A549 (cell line): ENCODE measurements around the gene PSMB10. TPM values are rescaled to one million over a fixed set of nuclear protein-coding genes. Genes with fewer than 3 reads are reported as not detected.
A peak's percentile ranks its signal among the peaks of the same experiment; 100 is the strongest.

Source experiments
- ATAC-seq, 2 experiments: fragments of 200-7000 bp in 1 of 2; fragments of >200 bp in 1 of 2; cut with Nextera tagmentation in 1 of 2; cut with Tn5 transposase in 1 of 2; 3 replicates each; pipeline versions ENCODE4 v1.8.0 to v1.9.1; 2018 to 2020; ENCODE audit warnings: mild to moderate bottlenecking in 1 of 2, moderate library complexity in 1 of 2
- CTCF ChIA-PET: fragments of 300-600 bp; sonication (Branson Sonifier 250); formaldehyde crosslinking; extraction: SDS; loops from one replicate; lab custom pipeline; 2021; ENCODE audit warnings: antibody characterized with exemption, inconsistent platforms; lab: Yijun Ruan, JAX
- POLR2A ChIA-PET: fragments of 350-600 bp; formaldehyde crosslinking; extraction: SDS; loops from one replicate; lab custom pipeline; 2021; ENCODE audit warnings: antibody characterized with exemption, inconsistent platforms; lab: Yijun Ruan, JAX
- DNase-seq, 2 experiments: peaks; one replicate each; pipeline versions ENCODE4 v3.0.0 to v3.0.0-alpha.2; 2011 to 2016; ENCODE audit warnings: low read depth in 1 of 2, low spot score in 1 of 2
- FAIRE-seq: peaks from 2 replicates; lab custom pipeline; 2011; peaks lifted over from hg19 to GRCh38; lab: Jason Lieb, UNC
- H3K27ac ChIP-seq, 2 experiments: fragments of >200 bp; sonication (Bioruptor Twin); formaldehyde crosslinking; 3 replicates each; pipeline ENCODE4 v1.5.1; 2016 to 2017
- H3K4me1 ChIP-seq: fragments of >200 bp; sonication (Bioruptor Twin); formaldehyde crosslinking; 3 replicates; pipeline ENCODE4 v1.6.1; 2016
- H3K4me2 ChIP-seq: fragments of >200 bp; sonication (Bioruptor Twin); formaldehyde crosslinking; 3 replicates; pipeline ENCODE4 v1.6.1; 2016
- H3K4me3 ChIP-seq: fragments of >200 bp; sonication (Bioruptor Twin); formaldehyde crosslinking; 3 replicates; pipeline ENCODE4 v1.5.1; 2016
- H3K9me3 ChIP-seq: fragments of >200 bp; sonication (Bioruptor Twin); formaldehyde crosslinking; 3 replicates; pipeline ENCODE4 v1.6.1; 2016
- BHLHE40 ChIP-seq: IDR thresholded peaks from 2 replicates; pipeline ENCODE4 v1.6.1; 2012; ENCODE audit warnings: low read depth, low read length, inconsistent platforms
- CBX2 ChIP-seq: fragments of 200-600 bp; sonication (generic); IDR thresholded peaks from 2 replicates; pipeline ENCODE4 v1.6.1; 2016; ENCODE audit warnings: low read depth, mild to moderate bottlenecking, borderline replicate concordance
- CEBPB ChIP-seq, 2 experiments: fragments of >200 bp in 1 of 2; sonication (Bioruptor Twin) in 1 of 2; formaldehyde crosslinking in 1 of 2; IDR thresholded peaks; 2 replicates each; pipeline ENCODE4 v1.6.1; 2012 to 2016
- FOSB ChIP-seq: fragments of 250-450 bp; sonication (Bioruptor Pico); IDR thresholded peaks from 2 replicates; pipeline ENCODE4 v1.5.0; 2020; ENCODE audit warnings: mild to moderate bottlenecking, moderate library complexity
- HOXB13 ChIP-seq: fragments of 250-450 bp; sonication (Bioruptor Pico); IDR thresholded peaks from 2 replicates; pipeline ENCODE4 v1.5.0; 2020; ENCODE audit warnings: low read depth, mild to moderate bottlenecking, moderate library complexity
- JUN ChIP-seq, 2 experiments: fragments of >200 bp; sonication (Bioruptor Twin); formaldehyde crosslinking; IDR thresholded peaks; 2 replicates in 1 of 2; 3 replicates in 1 of 2; pipeline ENCODE4 v1.6.1; 2016 to 2017
- KDM5A ChIP-seq: fragments of 200-600 bp; sonication (generic); IDR thresholded peaks from 2 replicates; pipeline ENCODE4 v1.6.1; 2016; ENCODE audit warnings: antibody characterized with exemption, mild to moderate bottlenecking
- MAFK ChIP-seq: fragments of 450-650 bp; IDR thresholded peaks from 2 replicates; pipeline ENCODE4 v1.6.1; 2014; ENCODE audit not compliant: partially characterized antibody
- MAZ ChIP-seq: fragments of 150-350 bp; IDR thresholded peaks from 2 replicates; pipeline ENCODE4 v1.6.1; 2014; ENCODE audit warnings: antibody characterized with exemption, low read depth, low read length, borderline replicate concordance
- MYC ChIP-seq: IDR thresholded peaks from 2 replicates; pipeline ENCODE4 v1.6.1; 2012; ENCODE audit warnings: mild to moderate bottlenecking, inconsistent platforms, low read length, improper control_type of control experiment, borderline replicate concordance
- NPAS2 ChIP-seq: fragments of 250-450 bp; sonication (Bioruptor Pico); IDR thresholded peaks from 2 replicates; pipeline ENCODE4 v1.8.0; 2022; ENCODE audit warnings: mild to moderate bottlenecking, moderate library complexity, borderline replicate concordance
- POLR2AphosphoS2 ChIP-seq: conservative IDR thresholded peaks from 2 replicates; pipeline ENCODE4 v1.6.1; 2012; ENCODE audit warnings: low read length, improper control_type of control experiment, inconsistent platforms
- RARB ChIP-seq: fragments of 250-450 bp; sonication (Bioruptor Pico); IDR thresholded peaks from 2 replicates; pipeline ENCODE4 v1.8.0; 2021; ENCODE audit warnings: mild to moderate bottlenecking, moderate library complexity
- RCOR1 ChIP-seq: fragments of 150-350 bp; IDR thresholded peaks from 2 replicates; pipeline ENCODE4 v1.6.1; 2014; ENCODE audit warnings: antibody characterized with exemption, low read length, low read depth
- RNF2 ChIP-seq: fragments of 200-600 bp; sonication (generic); IDR thresholded peaks from 2 replicates; pipeline ENCODE4 v1.6.1; 2016; ENCODE audit warnings: low read depth, mild to moderate bottlenecking, antibody characterized with exemption, moderate library complexity, borderline replicate concordance
- SMC3 ChIP-seq: fragments of >200 bp; sonication (Bioruptor Twin); formaldehyde crosslinking; IDR thresholded peaks from 3 replicates; pipeline ENCODE4 v1.6.1; 2018; ENCODE audit warnings: inconsistent platforms
- TFCP2L1 ChIP-seq: fragments of 250-450 bp; sonication (Bioruptor Pico); IDR thresholded peaks from 2 replicates; pipeline ENCODE4 v1.5.0; 2021; ENCODE audit warnings: mild to moderate bottlenecking
- ZC3H11A ChIP-seq: fragments of 450-650 bp; IDR thresholded peaks from 2 replicates; pipeline ENCODE4 v1.6.1; 2014; ENCODE audit warnings: antibody characterized with exemption, mild to moderate bottlenecking
- ZNF302 ChIP-seq: fragments of 250-450 bp; sonication (Bioruptor Pico); IDR thresholded peaks from 2 replicates; pipeline ENCODE4 v1.9.0; 2021; ENCODE audit warnings: inconsistent platforms, mild to moderate bottlenecking, moderate library complexity
- ZSCAN20 ChIP-seq: fragments of 250-450 bp; sonication (Bioruptor Pico); IDR thresholded peaks from 2 replicates; pipeline ENCODE4 v1.8.0; 2022; ENCODE audit warnings: mild to moderate bottlenecking, moderate library complexity
- whole genome bisulfite sequencing: methylation state at CpG from one replicate; pipeline ENCODE4 v1.1.6; 2017; ENCODE audit errors: missing lambda C conversion rate; 5-methylcytosine and 5-hydroxymethylcytosine counted together
- polyA plus RNA-seq, 4 experiments: library from polyadenylated mRNA; depleted of rRNA in 3 of 4; stranded (reverse); fragments of >200 nt; fragmentation: RNase III in 1 of 4; extraction: RNeasy Plus Mini Kit Qiagen cat#74134 plus additional on column Dnase treatment in 1 of 4; gene quantifications; 2 replicates in 3 of 4; 3 replicates in 1 of 4; pipeline ENCODE4 v1.2.3, GENCODE V29; 2011 to 2017
- TF ChIP-seq, protein P1 (sequence below): fragments of 250-450 bp; sonication (Bioruptor Pico); IDR thresholded peaks from 2 replicates; pipeline ENCODE4 v1.5.0; 2021; ENCODE audit warnings: mild to moderate bottlenecking, moderate library complexity, borderline replicate concordance
- TF ChIP-seq, protein P2 (sequence below): fragments of >200 bp; sonication (Bioruptor Twin); formaldehyde crosslinking; IDR thresholded peaks from 2 replicates; pipeline ENCODE4 v1.6.1; 2016
- TF ChIP-seq, protein P3 (sequence below): fragments of 150-350 bp; IDR thresholded peaks from 2 replicates; pipeline ENCODE4 v1.6.1; 2014; ENCODE audit warnings: low read depth, mild to moderate bottlenecking, low read length
- TF ChIP-seq, protein P4 (sequence below): fragments of >200 bp; sonication (Bioruptor Twin); formaldehyde crosslinking; IDR thresholded peaks from 3 replicates; pipeline ENCODE4 v1.6.1; 2016

The PSMB10 gene
- polyA plus RNA-seq, 2 of the 4 experiments (the other 2 are of a cell fraction) = 11.3 to 52.4 TPM

DNA sequence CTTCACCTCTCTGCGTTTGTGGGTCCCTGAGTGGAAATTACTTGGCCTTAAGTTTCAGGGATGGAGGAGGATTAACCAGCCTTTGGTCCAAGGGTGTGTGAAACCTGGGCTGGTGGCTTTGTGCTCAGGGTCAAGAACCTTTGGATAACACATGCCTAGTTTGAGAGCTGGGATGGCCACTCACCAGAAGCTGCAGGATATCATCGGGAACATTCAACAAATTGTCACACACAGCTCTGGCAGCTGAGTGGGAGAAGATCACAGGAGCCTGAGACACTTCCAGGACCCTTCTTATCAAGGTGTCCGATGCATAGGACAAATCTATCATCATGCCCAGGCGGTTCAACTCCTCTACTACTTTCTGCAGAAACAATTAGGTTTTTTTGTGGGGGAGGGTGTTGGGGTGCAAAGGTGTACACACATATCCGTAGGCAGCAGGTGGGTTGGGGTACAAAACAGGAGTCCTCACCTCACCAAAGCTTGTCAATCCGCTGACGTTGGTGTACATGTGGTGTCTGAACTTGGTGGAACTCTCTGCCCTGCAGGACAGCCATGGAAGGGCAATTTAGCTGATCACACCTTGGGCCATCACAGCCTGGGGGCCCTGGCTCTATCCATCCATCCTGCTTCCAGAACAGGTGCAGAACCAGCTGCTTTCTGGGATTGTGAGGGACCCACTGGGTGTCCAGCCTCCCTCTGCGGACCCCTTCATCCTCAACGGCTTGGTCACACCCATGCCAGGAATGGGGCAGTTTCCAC, 41.0 kb upstream of the PSMB10 start:
- Histone ChIP-seq H3K4me3 (no peak overlapping the region), H3K9me3 (no peaks in the 10 kb centered on the region), H3K4me2 (no peak overlapping the region), H3K27ac (no peak overlapping the region), H3K4me1 (no peaks in the 10 kb centered on the region)
- POLR2A ChIA-PET = no interaction called here
- FAIRE-seq (no peak), DNase-seq (no peak), ATAC-seq (peak; percentile 50 to 53; a peak in 3 of 6 replicates)
- CTCF ChIA-PET = interaction anchor here (1.0 to 1.8 kb wide), 4 partner anchors 14 to 161 kb away, joined by 3 to 6 read pairs (median 4); no protein-coding TSS in a partner anchor
- TF ChIP-seq ZNF302 (CRISPR knock-in tag) = no peak
- TF ChIP-seq, protein P1, sequence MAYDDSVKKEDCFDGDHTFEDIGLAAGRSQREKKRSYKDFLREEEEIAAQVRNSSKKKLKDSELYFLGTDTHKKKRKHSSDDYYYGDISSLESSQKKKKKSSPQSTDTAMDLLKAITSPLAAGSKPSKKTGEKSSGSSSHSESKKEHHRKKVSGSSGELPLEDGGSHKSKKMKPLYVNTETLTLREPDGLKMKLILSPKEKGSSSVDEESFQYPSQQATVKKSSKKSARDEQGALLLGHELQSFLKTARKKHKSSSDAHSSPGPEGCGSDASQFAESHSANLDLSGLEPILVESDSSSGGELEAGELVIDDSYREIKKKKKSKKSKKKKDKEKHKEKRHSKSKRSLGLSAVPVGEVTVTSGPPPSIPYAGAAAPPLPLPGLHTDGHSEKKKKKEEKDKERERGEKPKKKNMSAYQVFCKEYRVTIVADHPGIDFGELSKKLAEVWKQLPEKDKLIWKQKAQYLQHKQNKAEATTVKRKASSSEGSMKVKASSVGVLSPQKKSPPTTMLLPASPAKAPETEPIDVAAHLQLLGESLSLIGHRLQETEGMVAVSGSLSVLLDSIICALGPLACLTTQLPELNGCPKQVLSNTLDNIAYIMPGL (CRISPR knock-in tag) = no peak
- no peak for TF ChIP-seq FOSB (CRISPR knock-in tag)
- TF ChIP-seq RNF2 = no peak
- TF ChIP-seq MYC = no peak
- no peak for TF ChIP-seq BHLHE40
- TF ChIP-seq MAFK = no peak
- no peak for TF ChIP-seq HOXB13 (CRISPR knock-in tag)
- no peak for TF ChIP-seq SMC3
- no peak for TF ChIP-seq MAZ
- no peak for TF ChIP-seq KDM5A
- TF ChIP-seq, protein P2, sequence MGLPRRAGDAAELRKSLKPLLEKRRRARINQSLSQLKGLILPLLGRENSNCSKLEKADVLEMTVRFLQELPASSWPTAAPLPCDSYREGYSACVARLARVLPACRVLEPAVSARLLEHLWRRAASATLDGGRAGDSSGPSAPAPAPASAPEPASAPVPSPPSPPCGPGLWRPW = no peak
- no peak for TF ChIP-seq ZC3H11A
- no peak for TF ChIP-seq POLR2AphosphoS2
- TF ChIP-seq RARB (CRISPR knock-in tag) = no peak
- WGBS = 56% methylated on average over 9 of the region's 9 CpGs

DNA sequence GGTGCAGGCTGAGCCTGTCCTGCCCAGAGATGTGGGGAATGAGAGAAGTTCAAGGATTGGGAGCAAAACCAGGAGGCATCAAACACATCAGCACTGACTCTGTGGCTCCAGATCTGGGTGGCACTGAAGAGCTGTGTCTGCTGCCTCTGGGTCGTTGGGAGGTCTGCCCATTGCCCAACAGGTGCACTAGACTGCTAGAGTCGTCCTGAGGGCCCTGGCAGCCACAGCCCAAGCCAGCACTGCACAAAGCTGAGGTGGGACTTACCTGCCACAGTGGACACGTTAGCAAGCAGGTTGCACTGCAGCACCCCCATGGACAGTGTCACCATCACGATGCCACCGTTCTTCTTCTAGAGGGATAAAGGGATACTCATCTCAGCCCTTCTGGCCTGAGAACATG, 40.4 kb upstream of the PSMB10 start:
- Histone ChIP-seq H3K9me3 (no peaks in the 10 kb centered on the region), H3K27ac (no peak overlapping the region), H3K4me1 (no peaks in the 10 kb centered on the region), H3K4me2 (no peak overlapping the region), H3K4me3 (no peak overlapping the region)
- CTCF ChIA-PET = no interaction called here
- POLR2A ChIA-PET = no interaction called here
- TF ChIP-seq RCOR1 (no peak), TFCP2L1 (CRISPR knock-in tag) (no peak), NPAS2 (CRISPR knock-in tag) (no peak), CBX2 (no peak), ZSCAN20 (CRISPR knock-in tag) (no peak)
- ATAC-seq (peak; percentile 26 to 28; a peak in 4 of 6 replicates), FAIRE-seq (no peak), DNase-seq (no peak)
- WGBS = 44% methylated on average over 5 of the region's 5 CpGs

DNA sequence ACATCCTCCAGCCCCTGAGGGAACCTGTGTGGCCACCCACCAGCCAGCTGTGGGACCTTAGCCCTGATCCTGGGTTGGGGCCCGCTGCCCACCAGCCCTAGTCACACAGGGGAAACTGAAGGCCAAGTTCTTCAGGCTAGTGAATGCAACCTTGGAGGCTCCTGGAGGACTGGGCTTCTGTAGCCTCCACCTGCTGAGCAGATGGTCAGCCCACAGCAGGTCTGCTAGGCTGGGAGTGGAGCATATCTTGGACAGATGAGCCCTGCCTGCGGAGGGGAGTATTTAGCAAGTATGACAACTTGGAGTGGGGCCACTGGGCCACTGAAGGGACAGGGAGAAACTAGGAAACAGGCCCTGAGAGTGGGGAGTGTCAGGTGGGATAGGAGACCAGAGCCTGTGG, 39.6 kb upstream of the PSMB10 start:
- TF ChIP-seq, protein P3, sequence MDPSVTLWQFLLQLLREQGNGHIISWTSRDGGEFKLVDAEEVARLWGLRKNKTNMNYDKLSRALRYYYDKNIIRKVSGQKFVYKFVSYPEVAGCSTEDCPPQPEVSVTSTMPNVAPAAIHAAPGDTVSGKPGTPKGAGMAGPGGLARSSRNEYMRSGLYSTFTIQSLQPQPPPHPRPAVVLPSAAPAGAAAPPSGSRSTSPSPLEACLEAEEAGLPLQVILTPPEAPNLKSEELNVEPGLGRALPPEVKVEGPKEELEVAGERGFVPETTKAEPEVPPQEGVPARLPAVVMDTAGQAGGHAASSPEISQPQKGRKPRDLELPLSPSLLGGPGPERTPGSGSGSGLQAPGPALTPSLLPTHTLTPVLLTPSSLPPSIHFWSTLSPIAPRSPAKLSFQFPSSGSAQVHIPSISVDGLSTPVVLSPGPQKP = no peak
- TF ChIP-seq JUN (IDR thresholded peaks at IDR 0.05) = no peak
- TF ChIP-seq FOSB (CRISPR knock-in tag) = no peak
- TF ChIP-seq, protein P4, sequence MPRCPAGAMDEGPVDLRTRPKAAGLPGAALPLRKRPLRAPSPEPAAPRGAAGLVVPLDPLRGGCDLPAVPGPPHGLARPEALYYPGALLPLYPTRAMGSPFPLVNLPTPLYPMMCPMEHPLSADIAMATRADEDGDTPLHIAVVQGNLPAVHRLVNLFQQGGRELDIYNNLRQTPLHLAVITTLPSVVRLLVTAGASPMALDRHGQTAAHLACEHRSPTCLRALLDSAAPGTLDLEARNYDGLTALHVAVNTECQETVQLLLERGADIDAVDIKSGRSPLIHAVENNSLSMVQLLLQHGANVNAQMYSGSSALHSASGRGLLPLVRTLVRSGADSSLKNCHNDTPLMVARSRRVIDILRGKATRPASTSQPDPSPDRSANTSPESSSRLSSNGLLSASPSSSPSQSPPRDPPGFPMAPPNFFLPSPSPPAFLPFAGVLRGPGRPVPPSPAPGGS = no peak
- TF ChIP-seq CEBPB (IDR thresholded peaks at IDR 0.05) = no peak
- TF ChIP-seq KDM5A = no peak
- TF ChIP-seq, all 56 proteins: peak for 0
- H3K4me2 ChIP-seq = no peak overlapping the region
- no peaks in the 10 kb centered on the region for H3K4me1 ChIP-seq
- ATAC-seq (peak in 1 of 2 experiments; percentile 30; a peak in 1 of 6 replicates), FAIRE-seq (no peak), DNase-seq (no peak)
- H3K4me3 ChIP-seq = no peak overlapping the region
- ChIA-PET CTCF (no interaction called here), POLR2A (no interaction called here)
- 100% methylated on average over 1 of the region's 2 CpGs for WGBS
- no peak overlapping the region for H3K27ac ChIP-seq
- H3K9me3 ChIP-seq = no peaks in the 10 kb centered on the region
